Motor neuron (in vitro differentiated cells): ENCODE results near the gene CARD8. TPM values are rescaled to one million over a fixed set of nuclear protein-coding genes. Genes with fewer than 3 reads are reported as not detected.
"Not testable (repeated sequence)": the region's sequence is repeated elsewhere in the genome, so short reads cannot be mapped to it uniquely, and the experiment has no call there.

ENCODE experiments used
- ATAC-seq, 8 experiments: fragments of 200-7000 bp; cut with Tn5 transposase; replicated peaks in 6 of 8; 2 replicates each; pipeline ENCODE4 v1.8.0; 2021; ENCODE audit warnings: mild to moderate bottlenecking in 8 of 8, moderate library complexity in 8 of 8
- H3K27ac ChIP-seq, 2 donors: fragments of 250-450 bp; sonication (Bioruptor Pico); 2 replicates each; pipeline ENCODE4 v1.9.0; 2021; ENCODE audit warnings: antibody characterized with exemption in 2 of 2, mild to moderate bottlenecking in 2 of 2, moderate library complexity in 1 of 2
- H3K4me1 ChIP-seq, 2 donors: fragments of 250-450 bp; sonication (Bioruptor Pico); replicated peaks in 1 of 2; 2 replicates each; pipeline ENCODE4 v1.6.1; 2021; ENCODE audit warnings: antibody characterized with exemption in 2 of 2, mild to moderate bottlenecking in 2 of 2, moderate library complexity in 1 of 2
- H3K4me3 ChIP-seq, 5 donors: fragments of 250-450 bp; sonication (Bioruptor Pico); 2 replicates each; pipeline ENCODE4 v1.9.0; 2021; ENCODE audit warnings: antibody characterized with exemption in 5 of 5, mild to moderate bottlenecking in 5 of 5, moderate library complexity in 4 of 5
- WGBS, 10 experiments: fragments of 450-650 bp; shearing (Covaris generic); methylation state at CpG; one replicate each; pipeline ENCODE4 v1.0.0; 2022; 5-methylcytosine and 5-hydroxymethylcytosine counted together
- in situ Hi-C, 9 experiments: fragments of 400-800 bp; cut with MboI; loops; one replicate each; pipeline ENCODE4 v1.15.0; 2021; ENCODE audit warnings: low sequenced_read_pairs in 9 of 9, low pct_unique_long_range_greater_than_20kb in 2 of 9; ENCODE audit not compliant: unreplicated experiment in 9 of 9
- total RNA-seq, 8 experiments: library from RNA; unstranded; fragments of 300-600 nt; gene quantifications; 2 replicates each; pipeline versions ENCODE4 v1.2.3 to v1.2.4, GENCODE V29; 2022

Gene CARD8
- total RNA-seq, 8 experiments from 2014 or later: 12.3 to 35.1 (median 16.8) TPM

DNA sequence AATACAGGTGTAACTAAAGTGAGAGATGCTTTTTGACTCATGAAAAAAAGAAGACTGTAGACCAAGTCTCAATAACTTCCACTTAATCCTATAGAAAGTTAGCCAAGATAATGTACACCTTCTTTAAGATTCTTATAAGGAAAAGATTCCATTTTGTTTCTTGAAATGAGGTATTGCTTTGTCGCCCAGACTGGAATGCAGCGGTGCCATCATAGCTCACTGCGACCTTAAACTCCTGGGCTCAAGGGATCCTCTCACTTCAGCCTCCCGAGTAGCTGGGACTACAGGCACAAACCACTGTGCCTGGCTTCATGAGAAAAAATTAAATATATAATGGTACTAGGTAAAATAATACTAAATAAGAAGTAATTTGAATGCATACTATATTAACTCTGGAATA, 3.3 kb upstream of the CARD8 start:
- H3K4me3 ChIP-seq, ATAC-seq, H3K27ac ChIP-seq: not testable (repeated sequence)
- in situ Hi-C loops: loop anchor here in 5 of 9 experiments (25.0 kb wide), 2 partner anchors 297 to 328 kb away; no protein-coding TSS in a partner anchor
- peaks cover 5 to 11% of the 10 kb centered on the region in 2 donors for H3K4me1 ChIP-seq
- WGBS, 10 experiments: 67 to 100% (median 88%) methylated on average over 1 to 4 of the region's 4 CpGs; no CpG with 5 or more reads in 3 of the 10 experiments

- 0 to 94% (median 70%) methylated on average over 1 to 5 of the region's 6 CpGs; no CpG with 5 or more reads in 1 of the 10 experiments for WGBS, 10 experiments
- no peak overlapping the region for H3K4me3 ChIP-seq
- peaks cover 5 to 11% of the 10 kb centered on the region in 2 donors for H3K4me1 ChIP-seq
- H3K27ac ChIP-seq: no peak overlapping the region
- in situ Hi-C loops: loop anchor here in 5 of 9 experiments (25.0 kb wide), 2 partner anchors 296 to 329 kb away; no protein-coding TSS in a partner anchor
- no peak for ATAC-seq
These were observed 2.6 kb upstream of the CARD8 start for GRCh38 chr19:48258350-48258749.

- Histone ChIP-seq H3K4me1 (peaks cover 5 to 9% of the 10 kb centered on the region in 2 donors), H3K4me3 (no peak overlapping the region), H3K27ac (no peak overlapping the region)
- WGBS, 10 experiments: 85 to 100% (median 98%) methylated on average over 1 to 4 of the region's 4 CpGs
- in situ Hi-C loops: loop anchor here in 5 of 9 experiments (25.0 kb wide), 2 partner anchors 292 to 333 kb away; no protein-coding TSS in a partner anchor
- no peak for ATAC-seq
These were observed 1.2 kb downstream of the CARD8 start for GRCh38 chr19:48254529-48254970.

DNA sequence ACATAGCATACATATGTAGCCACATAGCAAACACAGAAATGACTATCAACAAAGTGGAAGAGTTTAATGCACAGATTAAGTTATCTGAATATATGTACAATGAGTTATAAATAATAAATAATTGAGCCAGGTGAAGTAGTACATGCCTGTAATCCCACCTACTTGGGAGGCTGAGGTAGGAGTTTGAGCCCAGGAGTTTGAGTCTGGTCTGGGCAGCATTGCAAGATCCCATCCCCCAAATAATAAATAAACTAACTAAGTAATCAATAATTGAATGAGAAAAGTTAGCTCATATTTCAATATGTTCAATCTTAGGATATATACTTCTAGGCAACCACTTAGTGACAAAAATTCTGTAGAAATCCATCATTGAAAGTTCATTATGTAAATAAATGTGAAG, 1.7 kb downstream of the CARD8 start:
- peaks cover 2 to 6% of the 10 kb centered on the region in 2 donors for H3K4me1 ChIP-seq
- no peak overlapping the region for H3K27ac ChIP-seq
- no peak for ATAC-seq
- H3K4me3 ChIP-seq: no peak overlapping the region
- in situ Hi-C loops: loop anchor here in 5 of 9 experiments (25.0 kb wide), 2 partner anchors 292 to 333 kb away; no protein-coding TSS in a partner anchor

DNA sequence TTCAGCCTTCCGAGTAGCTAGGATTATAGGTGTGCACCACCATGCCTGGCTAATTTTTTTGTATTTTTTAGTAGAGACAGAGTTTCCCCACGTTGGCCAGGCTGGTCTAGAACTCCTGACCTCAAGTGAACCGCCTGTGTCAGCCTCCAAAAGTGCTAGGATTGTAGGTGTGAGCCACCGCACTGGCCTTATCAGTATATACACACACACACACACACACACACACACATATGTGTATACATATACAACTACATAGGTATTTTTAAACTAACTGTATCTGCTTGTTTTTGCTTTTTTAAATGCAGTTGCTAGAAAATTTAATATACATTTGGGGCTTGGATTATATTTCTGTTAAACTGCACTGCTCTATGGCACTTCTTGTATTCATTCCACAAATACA, 3.1 kb downstream of the CARD8 start:
- 40 to 100% (median 83%) methylated on average over 1 to 2 of the region's 4 CpGs; no CpG with 5 or more reads in 5 of the 10 experiments for whole genome bisulfite sequencing, 10 experiments
- in situ Hi-C loops: loop anchor here in 5 of 9 experiments (25.0 kb wide), 2 partner anchors 290 to 335 kb away; no protein-coding TSS in a partner anchor
- ATAC-seq: no peak
- Histone ChIP-seq H3K4me1 (peaks cover 2 to 6% of the 10 kb centered on the region in 2 donors), H3K4me3 (no peak overlapping the region), H3K27ac (no peak overlapping the region)

DNA sequence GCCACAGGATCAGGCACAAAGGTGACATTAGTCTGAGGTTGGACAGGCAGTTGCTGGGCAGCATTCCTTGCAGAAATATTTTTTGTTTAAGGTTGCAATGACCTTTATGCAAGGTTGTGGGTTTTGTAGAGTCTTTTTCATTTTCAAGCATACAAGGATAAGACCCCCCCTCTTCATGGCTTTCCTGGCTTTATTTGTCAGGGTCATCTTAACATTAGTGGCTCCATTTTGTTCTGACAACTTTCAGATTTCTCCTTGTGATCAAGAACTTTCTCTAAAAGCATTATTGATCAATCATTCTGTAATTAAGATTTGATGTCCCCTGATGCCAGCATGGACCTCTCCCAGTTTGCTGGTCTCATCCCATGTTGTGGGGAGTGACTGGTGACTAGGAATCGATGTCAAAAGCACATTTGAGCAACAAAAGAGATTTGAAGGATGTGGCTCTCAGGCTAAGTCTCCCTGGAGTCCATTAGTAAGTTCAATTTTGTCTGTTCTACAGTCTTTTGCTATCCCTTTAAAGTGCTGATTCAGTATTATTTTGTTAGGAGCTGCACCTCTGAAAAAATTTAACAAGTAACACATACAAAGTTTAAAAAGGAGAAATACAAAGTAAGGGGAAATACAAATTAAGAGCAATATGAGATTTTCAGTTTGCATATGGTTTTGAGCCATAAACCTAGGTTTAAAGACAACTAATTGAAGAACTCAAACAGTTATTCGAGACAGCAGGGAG, 5.3 kb downstream of the CARD8 start:
- WGBS, 10 experiments: 75 to 100% (median 80%) methylated on average over 1 to 2 of the region's 2 CpGs; no CpG with 5 or more reads in 1 of the 10 experiments
- Histone ChIP-seq H3K4me1 (peaks cover 2 to 6% of the 10 kb centered on the region in 2 donors), H3K4me3 (no peak overlapping the region), H3K27ac (no peak overlapping the region)
- in situ Hi-C loops: loop anchor here in 5 of 9 experiments (25.0 kb wide), 2 partner anchors 288 to 337 kb away; no protein-coding TSS in a partner anchor
- ATAC-seq: no peak

- Histone ChIP-seq H3K27ac (no peak overlapping the region), H3K4me3 (no peak overlapping the region), H3K4me1 (no peaks in the 10 kb centered on the region)
- WGBS, 10 experiments: 70 to 94% (median 89%) methylated on average over 1 to 13 of the region's 13 CpGs
- no peak for ATAC-seq
- in situ Hi-C loops: loop anchor here in 5 of 9 experiments (25.0 kb wide), 2 partner anchors 287 to 338 kb away; no protein-coding TSS in a partner anchor
These were observed 6.2 kb downstream of the CARD8 start for GRCh38 chr19:48249502-48250014.

DNA sequence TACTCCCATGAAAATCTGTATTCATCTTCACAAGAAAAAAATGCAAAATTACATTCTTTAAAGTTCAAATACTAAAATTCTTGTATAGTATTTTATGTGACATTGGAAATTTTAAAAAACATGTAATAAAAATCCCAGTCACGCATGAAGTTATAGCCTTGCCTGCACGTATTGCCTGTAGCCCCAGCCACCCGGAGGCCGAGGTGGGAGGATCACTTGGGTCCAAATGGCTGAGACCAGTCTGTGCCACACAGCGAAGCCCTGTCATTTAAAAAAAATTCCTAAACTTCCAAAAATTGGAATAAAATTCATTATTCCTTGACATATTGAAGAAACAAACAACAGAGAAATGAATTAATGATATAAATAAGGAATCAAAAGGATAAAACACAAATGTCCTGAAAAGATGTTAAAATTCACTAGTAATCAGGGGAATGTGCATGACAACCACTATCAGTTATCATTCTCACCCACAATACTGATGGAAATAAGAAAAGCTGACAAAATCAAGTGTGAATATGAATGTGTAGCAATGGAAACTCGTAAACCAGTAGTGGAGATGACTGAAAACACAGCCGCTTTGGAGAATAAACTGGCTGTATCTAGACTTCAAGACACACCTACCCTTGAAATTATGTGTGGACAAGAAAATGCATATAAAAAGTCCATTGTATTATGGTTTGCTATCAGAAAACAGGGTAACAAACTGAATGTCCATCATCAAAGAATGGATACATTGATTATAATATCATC, 7.5 kb downstream of the CARD8 start:
- no peak for ATAC-seq
- in situ Hi-C loops: no loop called here
- Histone ChIP-seq H3K4me1 (no peaks in the 10 kb centered on the region), H3K4me3 (no peak overlapping the region), H3K27ac (no peak overlapping the region)
- 90 to 100% (median 96%) methylated on average over 3 to 7 of the region's 7 CpGs for WGBS, 10 experiments

- no peak overlapping the region for H3K4me3 ChIP-seq
- in situ Hi-C loops: no loop called here
These were observed 8.5 kb downstream of the CARD8 start for GRCh38 chr19:48247212-48247611.

DNA sequence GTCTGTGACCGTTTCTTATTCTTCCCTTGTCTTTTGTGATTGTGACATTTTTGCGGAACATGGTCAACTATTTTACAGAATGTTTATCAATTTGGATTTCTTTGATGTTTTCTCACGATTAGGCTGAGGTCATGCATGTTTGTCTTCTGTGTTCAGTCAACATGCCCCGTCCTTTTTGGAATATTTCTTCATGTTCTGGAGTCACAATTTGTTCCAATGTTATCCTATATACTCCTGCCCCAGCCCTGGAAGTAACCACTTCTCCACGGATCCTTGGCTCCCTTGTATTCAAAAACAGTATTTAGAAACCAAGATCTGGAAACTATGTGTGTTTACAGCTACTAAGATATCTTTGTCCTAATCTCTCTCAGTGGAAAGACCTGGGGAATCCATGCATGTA, 9.6 kb downstream of the CARD8 start:
- WGBS, 10 experiments: 71 to 92% (median 87%) methylated on average over 3 to 5 of the region's 5 CpGs
- no peak overlapping the region for H3K27ac ChIP-seq
- no peak for ATAC-seq
- no peaks in the 10 kb centered on the region for H3K4me1 ChIP-seq
- in situ Hi-C loops: no loop called here
- no peak overlapping the region for H3K4me3 ChIP-seq

More at GRCh38 chr19:48247212-48247611, 8.5 kb downstream of the CARD8 start:
- ATAC-seq: no peak
- Histone ChIP-seq H3K27ac (no peak overlapping the region), H3K4me1 (no peaks in the 10 kb centered on the region)
- WGBS, 10 experiments: 83 to 100% (median 94%) methylated on average over 1 to 3 of the region's 3 CpGs; no CpG with 5 or more reads in 1 of the 10 experiments

- Histone ChIP-seq H3K27ac (no peak overlapping the region), H3K4me3 (no peak overlapping the region), H3K4me1 (no peaks in the 10 kb centered on the region)
- 50 to 100% (median 78%) methylated on average over 1 to 4 of the region's 5 CpGs; no CpG with 5 or more reads in 2 of the 10 experiments for WGBS, 10 experiments
- in situ Hi-C loops: no loop called here
- ATAC-seq: no peak
These were observed 11.4 kb downstream of the CARD8 start for GRCh38 chr19:48244281-48244680.

DNA sequence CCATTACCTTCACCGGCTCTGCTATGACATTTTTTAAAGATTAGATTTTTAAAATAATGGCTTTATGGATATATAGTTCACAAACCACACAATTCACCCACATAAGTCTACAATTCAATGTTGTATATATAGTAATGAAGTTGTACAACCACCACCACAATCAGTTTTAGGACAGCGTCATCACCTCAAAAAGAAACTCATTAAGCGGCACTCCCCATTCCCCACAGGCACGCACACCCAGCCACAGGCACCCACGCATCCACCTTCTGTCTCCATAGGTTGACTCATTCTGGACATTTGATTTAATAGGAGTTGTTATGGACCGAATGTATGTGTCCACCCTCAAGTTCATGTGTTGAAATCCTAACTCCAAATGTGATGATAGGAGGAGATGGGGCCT, 13.9 kb downstream of the CARD8 start:
- in situ Hi-C loops, ATAC-seq, H3K27ac ChIP-seq, H3K4me3 ChIP-seq, H3K4me1 ChIP-seq: not testable (repeated sequence)
- 88 to 100% (median 100%) methylated on average over 1 to 4 of the region's 6 CpGs; no CpG with 5 or more reads in 3 of the 10 experiments for WGBS, 10 experiments
